Measurements from ENCODE around the gene FADS6. TPM values are rescaled to one million over a fixed set of nuclear protein-coding genes. Genes with fewer than 3 reads are reported as not detected.

FADS6 gene
- polyA plus RNA-seq, 1 donor (not counting 4 experiments of a cell fraction or from before 2014, with no cell fraction given), result 0.07 TPM

DNA sequence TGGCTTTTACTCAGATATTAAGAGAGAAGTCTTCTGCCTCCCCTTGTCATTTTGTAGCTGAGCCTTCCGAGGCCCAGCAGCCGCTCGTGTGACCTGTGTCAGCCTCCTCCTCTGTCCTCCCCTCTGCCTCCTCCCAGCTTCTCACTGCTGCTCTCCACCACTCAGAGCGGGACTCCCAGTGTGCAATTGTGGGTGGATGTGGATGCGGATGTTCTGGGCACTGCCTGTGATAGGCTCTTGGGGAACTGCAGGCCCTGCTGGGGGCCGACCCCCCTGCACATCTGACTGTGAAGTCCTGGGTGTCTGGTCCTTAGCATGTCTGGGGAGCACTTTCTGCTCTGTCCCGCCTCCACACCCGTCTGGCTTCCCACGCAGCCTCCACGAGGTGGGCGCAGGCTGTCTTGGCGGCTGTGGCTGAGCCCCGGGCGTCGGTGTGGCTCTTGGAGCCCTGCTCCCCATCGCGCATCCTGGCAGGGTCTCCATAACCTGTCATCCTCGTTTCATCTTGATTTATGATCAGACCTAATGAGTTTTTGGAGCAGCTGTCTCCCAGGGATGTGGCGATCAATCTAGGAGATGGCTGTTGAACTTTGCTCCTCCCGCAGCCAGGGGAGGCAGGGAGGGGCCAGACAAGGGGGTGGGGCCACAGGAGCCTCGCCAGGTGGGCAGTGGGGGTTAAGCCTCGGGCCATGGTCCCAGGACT lies 61.8 kb downstream of the FADS6 start:
- Histone ChIP-seq H3K9ac (ENCODE audit: control insufficient read depth, extremely low read depth, insufficient read depth, low read length) (no peak overlapping the region), H3K79me2 (ENCODE audit: control insufficient read depth, insufficient read depth, low read length) (no peaks in the 10 kb centered on the region), H3K9me3 (ENCODE audit: control insufficient read depth, low read depth, low read length) (no peaks in the 10 kb centered on the region), H3K36me3 (ENCODE audit: control insufficient read depth in 2 of 2, extremely low read depth in 1 of 2, insufficient read depth in 2 of 2, low read length in 2 of 2) (peaks cover 0 to 4% of the 10 kb centered on the region in 2 experiments), H3K27me3 (ENCODE audit: control insufficient read depth, extremely low read depth, insufficient read depth, low read length) (no peaks in the 10 kb centered on the region), H3K4me2 (ENCODE audit: control insufficient read depth, extremely low read depth, insufficient read depth, low read depth, low read length) (no peak overlapping the region), H3K9me1 (ENCODE audit: control insufficient read depth, extremely low read depth, insufficient read depth, low read length) (no peaks in the 10 kb centered on the region), H4K20me1 (ENCODE audit: control insufficient read depth, extremely low read depth, insufficient read depth, low read length) (no peaks in the 10 kb centered on the region), H3K4me3 (ENCODE audit: control insufficient read depth in 2 of 3, extremely low read depth in 1 of 3, insufficient read depth in 2 of 3, low read depth in 1 of 3, low read length in 3 of 3) (no peak overlapping the region), H3K4me1 (ENCODE audit: control insufficient read depth, extremely low read depth, insufficient read depth, low read length) (no peaks in the 10 kb centered on the region), H3K27ac (ENCODE audit: control insufficient read depth, insufficient read depth, low read length) (no peak overlapping the region), H2AFZ (ENCODE audit: control insufficient read depth, low read length) (no peak overlapping the region)
- FAIRE-seq, result no peak
- DNase-seq (ENCODE audit: low read depth, low spot score), result no peak
- dilution Hi-C loops (cut with MboI; ENCODE audit: extremely low pct_ligation_motif_present, low sequenced_read_pairs), result no loop called here
- TF ChIP-seq EZH2 (IDR thresholded peaks at IDR 0.05; ENCODE audit: low read length), result no peak
- TF ChIP-seq CTCF (optimal IDR thresholded peaks at IDR 0.05 in 1 of 3, IDR thresholded peaks at IDR 0.05 in 1 of 3, conservative IDR thresholded peaks at IDR 0.05 in 1 of 3; ENCODE audit: extremely low read depth in 1 of 3, insufficient read depth in 2 of 3, low read length in 3 of 3), result no peak

DNA sequence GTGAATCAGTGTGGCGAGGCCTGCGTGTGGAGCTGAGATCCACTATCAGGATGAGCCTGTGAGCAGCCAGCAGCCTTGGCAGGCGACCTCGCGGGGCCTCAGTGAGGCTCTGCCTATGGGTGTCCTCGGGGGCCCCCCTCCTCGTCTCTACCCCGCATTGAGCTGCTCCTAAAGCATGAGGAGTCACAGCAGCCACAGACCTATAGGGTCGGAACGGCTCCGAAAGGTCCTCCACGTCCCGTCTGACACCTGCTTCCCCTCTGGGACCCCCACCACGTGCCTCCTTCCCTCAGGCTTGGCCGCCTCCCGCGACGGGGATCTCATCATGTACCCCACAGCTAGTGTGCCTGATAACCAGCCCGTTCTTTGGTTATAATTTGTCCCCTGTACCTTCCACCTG lies 62.6 kb downstream of the FADS6 start:
- Histone ChIP-seq H3K36me3 (ENCODE audit: control insufficient read depth in 2 of 2, extremely low read depth in 1 of 2, insufficient read depth in 2 of 2, low read length in 2 of 2) (peaks cover 2 to 6% of the 10 kb centered on the region in 2 experiments), H3K9me3 (ENCODE audit: control insufficient read depth, low read depth, low read length) (no peaks in the 10 kb centered on the region), H3K27me3 (ENCODE audit: control insufficient read depth, extremely low read depth, insufficient read depth, low read length) (no peaks in the 10 kb centered on the region), H3K79me2 (ENCODE audit: control insufficient read depth, insufficient read depth, low read length) (no peaks in the 10 kb centered on the region), H3K4me3 (ENCODE audit: control insufficient read depth in 2 of 3, extremely low read depth in 1 of 3, insufficient read depth in 2 of 3, low read depth in 1 of 3, low read length in 3 of 3) (no peak overlapping the region), H3K4me1 (ENCODE audit: control insufficient read depth, extremely low read depth, insufficient read depth, low read length) (no peaks in the 10 kb centered on the region), H3K27ac (ENCODE audit: control insufficient read depth, insufficient read depth, low read length) (no peak overlapping the region), H2AFZ (ENCODE audit: control insufficient read depth, low read length) (no peak overlapping the region), H3K4me2 (ENCODE audit: control insufficient read depth, extremely low read depth, insufficient read depth, low read depth, low read length) (no peak overlapping the region), H3K9ac (ENCODE audit: control insufficient read depth, extremely low read depth, insufficient read depth, low read length) (no peak overlapping the region), H4K20me1 (ENCODE audit: control insufficient read depth, extremely low read depth, insufficient read depth, low read length) (no peaks in the 10 kb centered on the region), H3K9me1 (ENCODE audit: control insufficient read depth, extremely low read depth, insufficient read depth, low read length) (no peaks in the 10 kb centered on the region)
- dilution Hi-C loops (cut with MboI; ENCODE audit: extremely low pct_ligation_motif_present, low sequenced_read_pairs), result no loop called here
- FAIRE-seq, result no peak
- TF ChIP-seq EZH2 (IDR thresholded peaks at IDR 0.05; ENCODE audit: low read length) (no peak), CTCF (optimal IDR thresholded peaks at IDR 0.05 in 1 of 3, IDR thresholded peaks at IDR 0.05 in 1 of 3, conservative IDR thresholded peaks at IDR 0.05 in 1 of 3; ENCODE audit: extremely low read depth in 1 of 3, insufficient read depth in 2 of 3, low read length in 3 of 3) (no peak)
- no peak for DNase-seq (ENCODE audit: low read depth, low spot score)

Data from keratinocyte (primary cell).